Neural crest cell (in vitro differentiated cells): ENCODE measurements around the gene TAOK1. TPM values are rescaled to one million over a fixed set of nuclear protein-coding genes. Genes with fewer than 3 reads are reported as not detected.

Experiments used
- DNase-seq: peaks from one replicate; pipeline ENCODE4 v3.0.0; 2021; ENCODE audit warnings: low read depth, mixed read lengths, low spot score
- H3K27ac Mint-ChIP-seq: one replicate; pipeline ENCODE4 v1.8.0; 2021; ENCODE audit warnings: mild to moderate bottlenecking, mixed read lengths; ENCODE audit not compliant: unreplicated experiment
- H3K27me3 Mint-ChIP-seq: 2 replicates; pipeline ENCODE4 v1.8.0; 2021; ENCODE audit warnings: low read depth, mild to moderate bottlenecking, mixed read lengths
- H3K36me3 Mint-ChIP-seq: 2 replicates; pipeline ENCODE4 v1.8.0; 2021; ENCODE audit warnings: low read depth, mild to moderate bottlenecking, mixed read lengths
- H3K4me1 Mint-ChIP-seq: 2 replicates; pipeline ENCODE4 v1.8.0; 2021; ENCODE audit warnings: mixed read lengths
- H3K4me3 Mint-ChIP-seq: one replicate; pipeline ENCODE4 v1.8.0; 2021; ENCODE audit warnings: mild to moderate bottlenecking, mixed read lengths
- H3K9me3 Mint-ChIP-seq: 2 replicates; pipeline ENCODE4 v1.8.0; 2021; ENCODE audit warnings: mixed read lengths
- total RNA-seq: library from RNA; stranded (reverse); gene quantifications from 2 replicates; pipeline ENCODE4 v1.2.1, GENCODE V29; 2021
- TF ChIP-seq, protein P1 (sequence below): fragments of 200-600 bp; sonication (generic); conservative IDR thresholded peaks from 2 replicates; pipeline ENCODE4 v1.5.0; 2021; ENCODE audit warnings: antibody characterized with exemption, mild to moderate bottlenecking

The TAOK1 gene
- total RNA-seq, 1 donor from 2014 or later, result 81.9 TPM

GRCh38 chr17:29573558-29573869, 183.4 kb downstream of the TAOK1 start:
- no peak for DNase-seq
- no peaks in the 10 kb centered on the region for H3K36me3 Mint-ChIP-seq
- TF ChIP-seq, protein P1, sequence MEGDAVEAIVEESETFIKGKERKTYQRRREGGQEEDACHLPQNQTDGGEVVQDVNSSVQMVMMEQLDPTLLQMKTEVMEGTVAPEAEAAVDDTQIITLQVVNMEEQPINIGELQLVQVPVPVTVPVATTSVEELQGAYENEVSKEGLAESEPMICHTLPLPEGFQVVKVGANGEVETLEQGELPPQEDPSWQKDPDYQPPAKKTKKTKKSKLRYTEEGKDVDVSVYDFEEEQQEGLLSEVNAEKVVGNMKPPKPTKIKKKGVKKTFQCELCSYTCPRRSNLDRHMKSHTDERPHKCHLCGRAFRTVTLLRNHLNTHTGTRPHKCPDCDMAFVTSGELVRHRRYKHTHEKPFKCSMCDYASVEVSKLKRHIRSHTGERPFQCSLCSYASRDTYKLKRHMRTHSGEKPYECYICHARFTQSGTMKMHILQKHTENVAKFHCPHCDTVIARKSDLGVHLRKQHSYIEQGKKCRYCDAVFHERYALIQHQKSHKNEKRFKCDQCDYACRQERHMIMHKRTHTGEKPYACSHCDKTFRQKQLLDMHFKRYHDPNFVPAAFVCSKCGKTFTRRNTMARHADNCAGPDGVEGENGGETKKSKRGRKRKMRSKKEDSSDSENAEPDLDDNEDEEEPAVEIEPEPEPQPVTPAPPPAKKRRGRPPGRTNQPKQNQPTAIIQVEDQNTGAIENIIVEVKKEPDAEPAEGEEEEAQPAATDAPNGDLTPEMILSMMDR, result no peak
- no peak overlapping the region for H3K27ac Mint-ChIP-seq
- peak overlapping the region; percentile 78 for H3K4me3 Mint-ChIP-seq
- H3K4me1 Mint-ChIP-seq, result peaks cover 18% of the 10 kb centered on the region
- peaks cover 7% of the 10 kb centered on the region for H3K27me3 Mint-ChIP-seq
- H3K9me3 Mint-ChIP-seq, result no peaks in the 10 kb centered on the region

- TF ChIP-seq, protein P1, result no peak
- Mint-ChIP-seq H3K27me3 (peaks cover 5% of the 10 kb centered on the region), H3K4me1 (peaks cover 17% of the 10 kb centered on the region), H3K9me3 (no peaks in the 10 kb centered on the region), H3K36me3 (no peaks in the 10 kb centered on the region), H3K4me3 (peak overlapping the region; percentile 62), H3K27ac (no peak overlapping the region)
- DNase-seq, result no peak
Measured at GRCh38 chr17:29573871-29574731, 183.9 kb downstream of the TAOK1 start.

- Mint-ChIP-seq H3K9me3 (no peaks in the 10 kb centered on the region), H3K27me3 (peaks cover 2% of the 10 kb centered on the region), H3K36me3 (no peaks in the 10 kb centered on the region), H3K4me3 (peak overlapping the region; percentile 62), H3K27ac (peak overlapping the region; percentile 45), H3K4me1 (peaks cover 14% of the 10 kb centered on the region)
- TF ChIP-seq, protein P1, result no peak
- no peak for DNase-seq
Measured at GRCh38 chr17:29574732-29575510, 184.8 kb downstream of the TAOK1 start.

DNA sequence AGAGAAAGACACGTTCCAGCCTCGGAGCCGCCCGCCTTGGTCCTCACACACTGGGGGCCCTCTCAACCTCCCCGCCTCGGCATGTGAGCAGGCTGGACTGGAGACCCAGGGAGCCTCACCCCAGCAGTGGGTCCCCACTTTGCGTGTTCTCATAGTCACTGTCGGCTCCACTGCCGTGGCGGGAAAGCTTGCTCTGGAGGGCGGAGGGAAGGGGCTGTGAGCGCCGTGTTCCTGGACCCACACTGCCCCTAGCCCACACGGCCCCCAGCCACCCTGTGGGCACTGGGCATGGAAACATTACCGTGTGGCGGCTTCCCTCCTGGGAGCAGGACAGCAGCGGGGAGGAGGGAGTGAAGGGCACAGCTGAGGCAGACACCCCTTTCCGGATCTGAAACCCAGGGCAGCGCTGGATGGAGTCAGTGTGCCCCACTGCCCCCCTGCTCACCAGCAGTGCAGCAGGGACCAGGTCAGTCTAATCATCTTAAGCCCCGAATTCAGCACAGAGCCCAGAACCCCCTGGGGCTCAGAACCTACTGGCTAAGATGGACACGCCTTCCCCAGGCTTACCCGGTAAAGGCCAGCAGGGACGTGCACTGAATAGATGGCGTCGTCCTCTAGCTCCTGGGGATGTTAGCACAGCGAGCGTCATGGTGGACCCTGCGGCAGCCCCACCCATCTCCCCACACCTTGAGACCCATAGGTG, 185.5 kb downstream of the TAOK1 start:
- DNase-seq, result no peak
- peaks cover under 1% of the 10 kb centered on the region for H3K27me3 Mint-ChIP-seq
- H3K4me3 Mint-ChIP-seq, result peak overlapping the region; percentile 62
- TF ChIP-seq, protein P1, result no peak
- peaks cover 18% of the 10 kb centered on the region for H3K4me1 Mint-ChIP-seq
- peaks cover 3% of the 10 kb centered on the region for H3K36me3 Mint-ChIP-seq
- H3K9me3 Mint-ChIP-seq, result no peaks in the 10 kb centered on the region
- H3K27ac Mint-ChIP-seq, result no peak overlapping the region

GRCh38 chr17:29576214-29577000, 186.2 kb downstream of the TAOK1 start:
- H3K36me3 Mint-ChIP-seq, result peaks cover 3% of the 10 kb centered on the region
- H3K4me3 Mint-ChIP-seq, result no peak overlapping the region
- no peaks in the 10 kb centered on the region for H3K9me3 Mint-ChIP-seq
- TF ChIP-seq, protein P1, result no peak
- no peak for DNase-seq
- H3K27me3 Mint-ChIP-seq, result no peaks in the 10 kb centered on the region
- H3K27ac Mint-ChIP-seq, result no peak overlapping the region
- H3K4me1 Mint-ChIP-seq, result peaks cover 11% of the 10 kb centered on the region
